CD4-positive, alpha-beta T cell treated with Interleukin-17A for 1 hour (primary cell): ENCODE data around the gene PTGER2.
A peak's percentile ranks its signal among the peaks of the same experiment; 100 is the strongest.

ENCODE experiments used
- DNase-seq: peaks from one replicate; pipeline ENCODE4 v3.0.0-alpha.2; 2020

PTGER2 gene

GRCh38 chr14:52307376-52307775 lies 6.7 kb upstream of the PTGER2 start:
- no peak for DNase-seq

GRCh38 chr14:52307905-52308304 lies 6.2 kb upstream of the PTGER2 start:
- DNase-seq = no peak

- no peak for DNase-seq
Measured at GRCh38 chr14:52310541-52310940, 3.6 kb upstream of the PTGER2 start.

- DNase-seq = peak; percentile 22
Measured at GRCh38 chr14:52312931-52313355, 1.2 kb upstream of the PTGER2 start.

GRCh38 chr14:52313462-52313861 lies 650 bp upstream of the PTGER2 start:
- DNase-seq = peak; percentile 29

- DNase-seq = peak; percentile 34
Measured at GRCh38 chr14:52314595-52315354, 663 bp downstream of the PTGER2 start.

GRCh38 chr14:52315355-52315718 lies 1.2 kb downstream of the PTGER2 start:
- peak; percentile 59 for DNase-seq

GRCh38 chr14:52318062-52318461 lies 4.0 kb downstream of the PTGER2 start:
- DNase-seq = peak; percentile 36

GRCh38 chr14:52318826-52319645 lies 4.9 kb downstream of the PTGER2 start:
- peak; percentile 32 for DNase-seq

- no peak for DNase-seq
Measured at GRCh38 chr14:52319919-52320318, 5.8 kb downstream of the PTGER2 start.

- DNase-seq = peak; percentile 51
Measured at GRCh38 chr14:52325126-52325525, 11.0 kb downstream of the PTGER2 start.

- DNase-seq = no peak
Measured at GRCh38 chr14:52325630-52326029, 11.5 kb downstream of the PTGER2 start.

- peak; percentile 25 for DNase-seq
Measured at GRCh38 chr14:52327374-52328226, 13.5 kb downstream of the PTGER2 start.

- no peak for DNase-seq
Measured at GRCh38 chr14:52328276-52328675, 14.2 kb downstream of the PTGER2 start.

GRCh38 chr14:52329678-52330369 lies 15.7 kb downstream of the PTGER2 start:
- DNase-seq = no peak

- DNase-seq = no peak
Measured at GRCh38 chr14:52332269-52332668, 18.2 kb downstream of the PTGER2 start.

- DNase-seq = no peak
Measured at GRCh38 chr14:52333108-52333507, 19.0 kb downstream of the PTGER2 start.

- DNase-seq = no peak
Measured at GRCh38 chr14:52333823-52334657, 19.9 kb downstream of the PTGER2 start.

GRCh38 chr14:52336241-52336640 lies 22.1 kb downstream of the PTGER2 start:
- no peak for DNase-seq

GRCh38 chr14:52338051-52338681 lies 24.1 kb downstream of the PTGER2 start:
- DNase-seq = no peak

GRCh38 chr14:52339262-52339661 lies 25.1 kb downstream of the PTGER2 start:
- DNase-seq = no peak
